CD4-positive, alpha-beta memory T cell (primary cell): ENCODE results near the gene DDX3X. TPM values are rescaled to one million over a fixed set of nuclear protein-coding genes. Genes with fewer than 3 reads are reported as not detected.
A peak's percentile ranks its signal among the peaks of the same experiment; 100 is the strongest.
"Not testable (repeated sequence)": the region's sequence is repeated elsewhere in the genome, so short reads cannot be mapped to it uniquely, and the experiment has no call there.

ENCODE experiments used
- CTCF ChIA-PET: fragments of 350-600 bp; sonication (Branson Sonifier 250); formaldehyde crosslinking; loops from one replicate; lab custom pipeline; 2021; ENCODE audit warnings: inconsistent platforms; ENCODE audit not compliant: partially characterized antibody; lab: Charles Lee
- POLR2A ChIA-PET: fragments of 350-600 bp; sonication (Branson Sonifier 250); formaldehyde crosslinking; loops from one replicate; lab custom pipeline; 2021; ENCODE audit not compliant: partially characterized antibody; lab: Charles Lee
- DNase-seq, 5 donors: peaks; one replicate each; pipeline versions ENCODE4 v3.0.0 to v3.0.0-alpha.2; 2020 to 2022; ENCODE audit warnings: mixed read lengths in 1 of 5
- H3K27ac ChIP-seq: one replicate; pipeline ENCODE4 v1.7.0; 2013; ENCODE audit warnings: low read depth, low read length
- H3K27me3 ChIP-seq: 2 replicates; pipeline ENCODE4 v1.7.0; 2013; ENCODE audit warnings: mild to moderate bottlenecking, low read length, moderate library complexity; ENCODE audit not compliant: insufficient read depth
- H3K36me3 ChIP-seq: 2 replicates; pipeline ENCODE4 v1.7.0; 2013; ENCODE audit warnings: mild to moderate bottlenecking, low read length, moderate library complexity; ENCODE audit not compliant: insufficient read depth
- H3K4me1 ChIP-seq: 2 replicates; pipeline ENCODE4 v1.7.0; 2013; ENCODE audit warnings: mild to moderate bottlenecking, low read length, moderate library complexity; ENCODE audit not compliant: insufficient read depth
- H3K4me3 ChIP-seq, 2 donors: one replicate each; pipeline ENCODE4 v1.7.0; 2013; ENCODE audit warnings: low read length in 2 of 2, mild to moderate bottlenecking in 1 of 2
- H3K9me3 ChIP-seq, 2 donors: one replicate each; pipeline ENCODE4 v1.7.0; 2013; ENCODE audit warnings: low read length in 2 of 2, control low read depth in 1 of 2; ENCODE audit not compliant: control insufficient read depth in 1 of 2
- H3K27ac Mint-ChIP-seq, 7 donors: one replicate each; pipeline ENCODE4 v1.8.0; 2020 to 2021; ENCODE audit warnings: mixed read lengths in 7 of 7, mild to moderate bottlenecking in 6 of 7, inconsistent platforms in 3 of 7, moderate library complexity in 3 of 7
- H3K27me3 Mint-ChIP-seq, 2 donors: one replicate each; pipeline ENCODE4 v1.8.0; 2020 to 2021; ENCODE audit warnings: mixed read lengths in 2 of 2
- H3K36me3 Mint-ChIP-seq, 2 donors: one replicate each; pipeline ENCODE4 v1.8.0; 2020 to 2021; ENCODE audit warnings: mixed read lengths in 2 of 2, inconsistent platforms in 1 of 2, mild to moderate bottlenecking in 1 of 2
- H3K4me1 Mint-ChIP-seq, 4 donors: one replicate each; pipeline ENCODE4 v1.8.0; 2020 to 2021; ENCODE audit warnings: mixed read lengths in 4 of 4, mild to moderate bottlenecking in 1 of 4
- H3K4me3 Mint-ChIP-seq, 8 donors: one replicate each; pipeline ENCODE4 v1.8.0; 2020 to 2021; ENCODE audit warnings: mixed read lengths in 8 of 8, mild to moderate bottlenecking in 7 of 8, moderate library complexity in 6 of 8, inconsistent platforms in 3 of 8
- H3K9me3 Mint-ChIP-seq, 8 donors: one replicate each; pipeline ENCODE4 v1.8.0; 2020 to 2021; ENCODE audit warnings: mixed read lengths in 8 of 8, mild to moderate bottlenecking in 5 of 8, inconsistent platforms in 3 of 8, moderate library complexity in 1 of 8
- intact Hi-C: fragments of 100-400 bp; cut with micrococcal nuclease; formaldehyde crosslinking; loops from one replicate; pipeline ENCODE4 v1.15.1; 2023
- polyA plus RNA-seq, 2 donors: library from polyadenylated mRNA; unstranded; fragments of 300-500 nt; fragmentation: Illumina TruSeq; gene quantifications; one replicate each; pipeline ENCODE4 v1.2.3, GENCODE V29; 2021
- total RNA-seq, 2 experiments: library from RNA; stranded (reverse); gene quantifications; one replicate each; pipeline ENCODE4 v1.2.3, GENCODE V29; 2021

Gene DDX3X
- total and polyA plus RNA-seq, 4 experiments from 2014 or later = 256 to 320 (median 287) TPM

- Mint-ChIP-seq H3K27ac (no peak overlapping the region), H3K9me3 (no peaks in the 10 kb centered on the region), H3K36me3 (no peaks in the 10 kb centered on the region), H3K4me1 (peaks cover 0 to 4% (median 0%) of the 10 kb centered on the region in 4 donors), H3K27me3 (no peaks in the 10 kb centered on the region), H3K4me3 (no peak overlapping the region)
- Histone ChIP-seq H3K4me3 (no peak overlapping the region), H3K36me3 (no peaks in the 10 kb centered on the region), H3K27ac (no peak overlapping the region), H3K9me3 (no peaks in the 10 kb centered on the region), H3K4me1 (no peaks in the 10 kb centered on the region), H3K27me3 (no peaks in the 10 kb centered on the region)
- DNase-seq = no peak
- intact Hi-C loops = no loop called here
- POLR2A ChIA-PET = no interaction called here
- CTCF ChIA-PET = interaction anchor here (1.2 kb wide), 1 partner anchor 26 kb away, joined by 3 read pairs; no protein-coding TSS in a partner anchor
These were observed 74.6 kb downstream of the DDX3X start for GRCh38 chrX:41408576-41408975.

GRCh38 chrX:41409006-41409405, 75.0 kb downstream of the DDX3X start:
- H3K9me3 Mint-ChIP-seq = no peaks in the 10 kb centered on the region
- ChIA-PET POLR2A (no interaction called here), CTCF (interaction anchor here (1.2 kb wide), 1 partner anchor 26 kb away, joined by 3 read pairs; no protein-coding TSS in a partner anchor)
- Histone ChIP-seq H3K36me3 (no peaks in the 10 kb centered on the region), H3K9me3 (no peaks in the 10 kb centered on the region), H3K4me1 (no peaks in the 10 kb centered on the region), H3K4me3 (no peak overlapping the region), H3K27me3 (no peaks in the 10 kb centered on the region), H3K27ac (no peak overlapping the region)
- no peak overlapping the region for H3K4me3 Mint-ChIP-seq
- intact Hi-C loops = no loop called here
- DNase-seq = no peak
- no peaks in the 10 kb centered on the region for H3K36me3 Mint-ChIP-seq
- H3K4me1 Mint-ChIP-seq = peaks cover 0 to 4% (median 0%) of the 10 kb centered on the region in 4 donors
- H3K27ac Mint-ChIP-seq = no peak overlapping the region
- H3K27me3 Mint-ChIP-seq = no peaks in the 10 kb centered on the region

- CTCF ChIA-PET, H3K27ac ChIP-seq, H3K4me3 ChIP-seq, intact Hi-C loops, POLR2A ChIA-PET, H3K27me3 Mint-ChIP-seq, H3K4me1 Mint-ChIP-seq, H3K27ac Mint-ChIP-seq, H3K4me1 ChIP-seq, H3K4me3 Mint-ChIP-seq, H3K27me3 ChIP-seq, H3K36me3 Mint-ChIP-seq, DNase-seq, H3K36me3 ChIP-seq, H3K9me3 Mint-ChIP-seq, H3K9me3 ChIP-seq: not testable (repeated sequence)
These were observed 77.3 kb downstream of the DDX3X start for GRCh38 chrX:41411222-41411621.

- POLR2A ChIA-PET = interaction anchor here (1.5 kb wide), 1 partner anchor 28 kb away, joined by 3 read pairs; no protein-coding TSS in a partner anchor
- Mint-ChIP-seq H3K36me3 (no peaks in the 10 kb centered on the region), H3K4me1 (peaks cover 0 to 4% (median 0%) of the 10 kb centered on the region in 4 donors), H3K9me3 (no peaks in the 10 kb centered on the region), H3K27ac (no peak overlapping the region), H3K27me3 (no peaks in the 10 kb centered on the region), H3K4me3 (no peak overlapping the region)
- H3K4me1 ChIP-seq = no peaks in the 10 kb centered on the region
- H3K27me3 ChIP-seq = no peaks in the 10 kb centered on the region
- peak in 1 of 5 donors; percentile 3 for DNase-seq
- H3K36me3 ChIP-seq = no peaks in the 10 kb centered on the region
- intact Hi-C loops = no loop called here
- H3K27ac ChIP-seq = no peak overlapping the region
- CTCF ChIA-PET = no interaction called here
- H3K4me3 ChIP-seq = no peak overlapping the region
- H3K9me3 ChIP-seq = no peaks in the 10 kb centered on the region
These were observed 78.5 kb downstream of the DDX3X start for GRCh38 chrX:41412261-41413081.

Other genes starting within 250 kb of the DDX3X start
- gene USP9X, start 248.7 kb upstream of the DDX3X start, total RNA-seq = 10 to 100 TPM; 76.1 to 78.2 TPM
- gene USP9X, start 248.7 kb upstream of the DDX3X start, polyA plus RNA-seq = 10 to 100 TPM; 12.9 to 30.8 TPM
- gene NYX, start 113.2 kb downstream of the DDX3X start, total RNA-seq = not detected
- not detected for gene NYX, start 113.2 kb downstream of the DDX3X start, polyA plus RNA-seq